ENCODE results near the gene MAD1L1.
A peak's percentile ranks its signal among the peaks of the same experiment; 100 is the strongest.

Gene MAD1L1

DNA sequence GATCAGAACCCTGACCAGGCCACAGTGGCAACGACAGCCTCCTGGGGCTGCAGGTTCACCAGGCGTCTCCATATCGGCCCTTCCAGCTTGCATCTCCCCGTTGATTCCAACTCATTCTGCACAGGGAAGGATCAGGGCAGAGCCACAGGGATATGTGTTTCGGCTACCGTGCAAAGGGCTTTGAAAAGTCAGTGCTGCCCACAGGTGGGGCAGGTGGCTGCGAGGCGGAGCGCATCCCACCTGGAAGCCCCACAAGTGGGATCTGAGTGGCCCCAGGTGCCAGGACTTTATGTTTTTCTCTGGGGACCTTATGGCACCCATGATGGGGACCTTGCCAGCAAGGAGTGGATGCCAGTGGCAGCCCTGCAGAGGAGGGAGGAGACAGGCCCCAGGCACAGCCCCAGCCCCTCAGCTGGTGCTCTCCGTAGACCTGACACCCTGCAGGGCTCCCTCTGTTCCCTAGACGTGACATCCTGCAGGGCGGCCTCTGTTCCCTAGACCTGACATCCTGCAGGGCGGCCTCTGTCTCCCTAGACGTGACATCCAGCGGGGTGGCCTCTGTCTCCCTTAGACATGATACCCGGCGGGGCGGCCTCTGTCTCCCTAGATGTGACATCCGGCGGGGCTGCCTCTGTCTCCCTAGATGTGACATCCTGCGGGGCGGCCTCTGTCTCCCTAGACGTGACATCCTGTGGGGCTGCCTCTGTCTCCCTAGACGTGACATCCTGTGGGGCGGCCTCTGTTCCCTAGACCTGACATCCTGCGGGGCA lies 373.3 kb downstream of the MAD1L1 start:
- ATAC-seq (ENCODE audit: insufficient read depth, low read depth) (no peak), DNase-seq (no peak)
- no peak overlapping the region for H2AFZ ChIP-seq (ENCODE audit: low read depth, low read length)
- TF ChIP-seq, protein P1, sequence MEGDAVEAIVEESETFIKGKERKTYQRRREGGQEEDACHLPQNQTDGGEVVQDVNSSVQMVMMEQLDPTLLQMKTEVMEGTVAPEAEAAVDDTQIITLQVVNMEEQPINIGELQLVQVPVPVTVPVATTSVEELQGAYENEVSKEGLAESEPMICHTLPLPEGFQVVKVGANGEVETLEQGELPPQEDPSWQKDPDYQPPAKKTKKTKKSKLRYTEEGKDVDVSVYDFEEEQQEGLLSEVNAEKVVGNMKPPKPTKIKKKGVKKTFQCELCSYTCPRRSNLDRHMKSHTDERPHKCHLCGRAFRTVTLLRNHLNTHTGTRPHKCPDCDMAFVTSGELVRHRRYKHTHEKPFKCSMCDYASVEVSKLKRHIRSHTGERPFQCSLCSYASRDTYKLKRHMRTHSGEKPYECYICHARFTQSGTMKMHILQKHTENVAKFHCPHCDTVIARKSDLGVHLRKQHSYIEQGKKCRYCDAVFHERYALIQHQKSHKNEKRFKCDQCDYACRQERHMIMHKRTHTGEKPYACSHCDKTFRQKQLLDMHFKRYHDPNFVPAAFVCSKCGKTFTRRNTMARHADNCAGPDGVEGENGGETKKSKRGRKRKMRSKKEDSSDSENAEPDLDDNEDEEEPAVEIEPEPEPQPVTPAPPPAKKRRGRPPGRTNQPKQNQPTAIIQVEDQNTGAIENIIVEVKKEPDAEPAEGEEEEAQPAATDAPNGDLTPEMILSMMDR (IDR thresholded peaks at IDR 0.05; ENCODE audit: borderline replicate concordance, extremely low read depth, low read length, poor library complexity, severe bottlenecking), result no peak
- TF ChIP-seq EZH2 (IDR thresholded peaks at IDR 0.05; ENCODE audit: borderline replicate concordance, low read depth, low read length, severe bottlenecking), result no peak
- H3K36me3 ChIP-seq (ENCODE audit: insufficient read depth, low read length), result peaks cover 23% of the 10 kb centered on the region; the same call in 1 of the 2 replicates
- no peaks in the 10 kb centered on the region for H3K9me3 ChIP-seq (ENCODE audit: insufficient read depth, low read length, severe bottlenecking)
- H3K27me3 ChIP-seq (ENCODE audit: insufficient read depth, low read length, poor library complexity), result no peaks in the 10 kb centered on the region
- no peak overlapping the region for H3K27ac ChIP-seq (ENCODE audit: low read length)
- H3K9ac ChIP-seq (ENCODE audit: low read depth, low read length), result no peak overlapping the region
- no peak overlapping the region for H3K4me2 ChIP-seq (ENCODE audit: insufficient read depth, low read length)
- H3K4me3 ChIP-seq (ENCODE audit: low read depth in 1 of 2, low read length in 2 of 2), result no peak overlapping the region
- H3K4me1 ChIP-seq (ENCODE audit: insufficient read depth, low read length), result peaks cover 15% of the 10 kb centered on the region
- peaks cover 7% of the 10 kb centered on the region for H3K79me2 ChIP-seq (ENCODE audit: insufficient read depth, low read length)
- peaks cover 61% of the 10 kb centered on the region for H4K20me1 ChIP-seq (ENCODE audit: insufficient read depth, low read length)

DNA sequence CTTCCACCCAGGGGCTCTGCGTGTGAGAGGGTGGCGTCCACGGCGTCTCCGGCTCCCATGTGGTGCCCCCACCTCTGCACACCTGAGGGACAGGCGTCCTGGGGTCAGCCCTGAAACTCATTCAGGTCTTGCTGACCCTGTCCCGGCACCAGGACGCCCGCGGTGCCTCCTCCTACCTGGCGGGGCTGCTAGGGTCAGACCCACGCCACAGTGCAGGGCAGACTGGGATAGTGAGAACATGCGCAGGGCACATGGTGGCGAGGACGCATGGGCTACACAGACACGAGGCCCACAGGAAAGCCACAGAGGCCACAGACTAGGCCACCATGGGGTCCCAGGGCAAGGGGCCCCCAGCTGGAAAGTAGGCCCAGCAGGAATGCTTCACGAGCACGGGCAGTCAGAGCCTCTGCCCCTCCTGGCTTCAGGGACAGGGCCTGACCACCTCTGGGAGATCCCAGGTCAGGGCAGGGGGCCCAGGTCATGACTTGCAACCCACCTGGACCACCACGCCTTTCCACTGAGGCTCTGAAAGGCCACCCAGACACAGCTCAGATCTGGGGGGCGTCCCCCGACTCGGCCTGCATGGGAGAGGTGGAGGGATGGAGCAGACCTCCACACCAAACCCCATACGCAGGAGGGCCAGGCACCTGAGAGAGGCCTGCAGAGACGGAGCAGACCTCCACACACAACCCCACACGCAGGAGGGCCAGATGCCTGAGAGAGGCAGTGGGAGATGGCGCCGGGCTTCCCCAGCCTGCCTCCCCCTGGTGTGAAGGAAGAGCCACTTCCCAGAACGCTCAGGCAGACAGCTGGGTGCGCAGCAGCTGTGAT lies 374.1 kb downstream of the MAD1L1 start:
- H3K4me2 ChIP-seq (ENCODE audit: insufficient read depth, low read length), result no peak overlapping the region
- peaks cover 17% of the 10 kb centered on the region; the same call in 1 of the 2 replicates for H3K36me3 ChIP-seq (ENCODE audit: insufficient read depth, low read length)
- H3K4me3 ChIP-seq (ENCODE audit: low read depth in 1 of 2, low read length in 2 of 2), result no peak overlapping the region
- no peak for DNase-seq
- TF ChIP-seq EZH2 (IDR thresholded peaks at IDR 0.05; ENCODE audit: borderline replicate concordance, low read depth, low read length, severe bottlenecking), result no peak
- TF ChIP-seq, protein P1 (IDR thresholded peaks at IDR 0.05; ENCODE audit: borderline replicate concordance, extremely low read depth, low read length, poor library complexity, severe bottlenecking), result no peak
- H3K9ac ChIP-seq (ENCODE audit: low read depth, low read length), result no peak overlapping the region
- H3K9me3 ChIP-seq (ENCODE audit: insufficient read depth, low read length, severe bottlenecking), result no peaks in the 10 kb centered on the region
- H3K27ac ChIP-seq (ENCODE audit: low read length), result peak overlapping the region; percentile 35; the same call in 1 of the 2 replicates
- H4K20me1 ChIP-seq (ENCODE audit: insufficient read depth, low read length), result peaks cover 67% of the 10 kb centered on the region
- ATAC-seq (ENCODE audit: insufficient read depth, low read depth), result no peak
- peaks cover 4% of the 10 kb centered on the region for H3K79me2 ChIP-seq (ENCODE audit: insufficient read depth, low read length)
- no peaks in the 10 kb centered on the region for H3K27me3 ChIP-seq (ENCODE audit: insufficient read depth, low read length, poor library complexity)
- H2AFZ ChIP-seq (ENCODE audit: low read depth, low read length), result no peak overlapping the region
- peaks cover 20% of the 10 kb centered on the region for H3K4me1 ChIP-seq (ENCODE audit: insufficient read depth, low read length)

- peaks cover 66% of the 10 kb centered on the region for H4K20me1 ChIP-seq (ENCODE audit: insufficient read depth, low read length)
- no peak overlapping the region for H3K9ac ChIP-seq (ENCODE audit: low read depth, low read length)
- no peaks in the 10 kb centered on the region for H3K27me3 ChIP-seq (ENCODE audit: insufficient read depth, low read length, poor library complexity)
- 0 out of 2 replicates have a peak overlapping the region, but pooled peaks have one; percentile 31 for H3K27ac ChIP-seq (ENCODE audit: low read length)
- ATAC-seq (ENCODE audit: insufficient read depth, low read depth), result no peak
- no peak overlapping the region for H3K4me3 ChIP-seq (ENCODE audit: low read depth in 1 of 2, low read length in 2 of 2)
- no peak overlapping the region for H3K4me2 ChIP-seq (ENCODE audit: insufficient read depth, low read length)
- peaks cover 4% of the 10 kb centered on the region for H3K79me2 ChIP-seq (ENCODE audit: insufficient read depth, low read length)
- no peaks in the 10 kb centered on the region for H3K9me3 ChIP-seq (ENCODE audit: insufficient read depth, low read length, severe bottlenecking)
- TF ChIP-seq EZH2 (IDR thresholded peaks at IDR 0.05; ENCODE audit: borderline replicate concordance, low read depth, low read length, severe bottlenecking), result no peak
- TF ChIP-seq, protein P1 (IDR thresholded peaks at IDR 0.05; ENCODE audit: borderline replicate concordance, extremely low read depth, low read length, poor library complexity, severe bottlenecking), result no peak
- DNase-seq, result no peak
- peaks cover 17% of the 10 kb centered on the region; the same call in 1 of the 2 replicates for H3K36me3 ChIP-seq (ENCODE audit: insufficient read depth, low read length)
- peaks cover 20% of the 10 kb centered on the region for H3K4me1 ChIP-seq (ENCODE audit: insufficient read depth, low read length)
- H2AFZ ChIP-seq (ENCODE audit: low read depth, low read length), result no peak overlapping the region
Measured at GRCh38 chr7:1857487-1858421, 375.0 kb downstream of the MAD1L1 start.

Measured in DND-41 (cell line).